GM23248 (cell line): Measurements from ENCODE around the gene RPL15.

Source experiments
- EZH2 ChIP-seq: fragments of 200-600 bp; sonication (generic); IDR thresholded peaks from 2 replicates; pipeline ENCODE4 v1.6.1; 2018; ENCODE audit warnings: antibody characterized with exemption, mild to moderate bottlenecking; ENCODE audit not compliant: insufficient read depth, poor library complexity, severe bottlenecking
- EZH2phosphoT487 ChIP-seq: fragments of 200-600 bp; sonication (generic); IDR thresholded peaks from 2 replicates; pipeline ENCODE4 v1.6.1; 2018; ENCODE audit warnings: antibody characterized with exemption, moderate library complexity, mild to moderate bottlenecking, low read depth; ENCODE audit not compliant: insufficient read depth

DNA sequence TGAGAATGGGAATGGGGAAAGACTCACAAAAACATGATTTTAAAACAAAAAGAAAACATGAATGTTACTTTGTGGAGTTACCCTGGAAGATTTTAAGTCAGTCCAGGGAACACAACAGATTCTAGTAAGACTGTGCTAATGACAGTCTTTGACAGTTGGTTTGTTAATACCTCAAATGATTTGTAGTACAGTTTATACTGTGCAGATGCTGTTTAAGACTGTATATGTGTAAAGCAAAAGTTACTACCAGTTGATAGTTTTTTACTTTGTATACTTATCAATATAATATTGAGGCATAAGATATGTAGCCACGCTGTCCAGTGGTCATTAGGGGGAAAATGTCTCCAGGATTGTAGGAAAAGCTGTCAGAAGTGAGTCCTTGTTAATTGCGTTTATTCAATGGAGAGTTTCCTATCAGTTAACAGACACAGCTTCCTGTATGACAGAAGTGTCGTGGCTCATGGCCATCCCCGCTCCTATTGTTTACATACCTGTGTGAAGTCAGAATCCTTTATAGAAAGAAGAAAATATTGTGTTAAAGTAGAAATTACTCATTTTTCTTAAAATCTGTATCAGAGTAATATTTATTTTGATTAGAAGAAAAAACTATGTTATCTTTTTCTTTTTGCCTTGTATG, 36.1 kb upstream of the RPL15 start:
- no peak for TF ChIP-seq EZH2
- TF ChIP-seq EZH2phosphoT487: no peak
